ENCODE measurements around the gene IQCH. TPM values are rescaled to one million over a fixed set of nuclear protein-coding genes. Genes with fewer than 3 reads are reported as not detected.

The IQCH gene
- total RNA-seq, 1 experiment from 2014 or later = 2.4 TPM

DNA sequence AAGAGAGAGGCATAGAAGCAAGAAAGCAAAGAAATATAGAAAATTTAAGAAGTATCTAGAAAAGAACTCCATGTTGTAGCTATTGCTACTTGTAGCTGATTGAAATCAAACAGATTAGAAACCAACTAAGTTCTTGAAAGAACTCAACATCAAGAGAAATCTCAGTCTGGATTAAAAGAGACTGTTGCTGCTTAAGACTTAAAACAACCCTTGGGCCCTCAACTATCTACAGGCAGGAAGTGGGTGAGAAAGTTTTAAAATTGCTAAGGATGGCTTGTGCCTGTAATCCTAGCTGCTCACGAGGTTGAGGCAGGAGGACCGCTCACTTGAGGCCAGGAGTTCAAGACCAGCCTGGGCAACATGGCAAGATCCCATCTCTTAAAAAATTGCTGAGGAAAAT lies 227.1 kb downstream of the IQCH start:
- POLR2A ChIA-PET = no interaction called here
- H3K9me3 Mint-ChIP-seq (ENCODE audit: unreplicated experiment) = no peaks in the 10 kb centered on the region
- no peaks in the 10 kb centered on the region for H3K4me1 Mint-ChIP-seq (ENCODE audit: low read depth, unreplicated experiment)
- TF ChIP-seq, protein P1, sequence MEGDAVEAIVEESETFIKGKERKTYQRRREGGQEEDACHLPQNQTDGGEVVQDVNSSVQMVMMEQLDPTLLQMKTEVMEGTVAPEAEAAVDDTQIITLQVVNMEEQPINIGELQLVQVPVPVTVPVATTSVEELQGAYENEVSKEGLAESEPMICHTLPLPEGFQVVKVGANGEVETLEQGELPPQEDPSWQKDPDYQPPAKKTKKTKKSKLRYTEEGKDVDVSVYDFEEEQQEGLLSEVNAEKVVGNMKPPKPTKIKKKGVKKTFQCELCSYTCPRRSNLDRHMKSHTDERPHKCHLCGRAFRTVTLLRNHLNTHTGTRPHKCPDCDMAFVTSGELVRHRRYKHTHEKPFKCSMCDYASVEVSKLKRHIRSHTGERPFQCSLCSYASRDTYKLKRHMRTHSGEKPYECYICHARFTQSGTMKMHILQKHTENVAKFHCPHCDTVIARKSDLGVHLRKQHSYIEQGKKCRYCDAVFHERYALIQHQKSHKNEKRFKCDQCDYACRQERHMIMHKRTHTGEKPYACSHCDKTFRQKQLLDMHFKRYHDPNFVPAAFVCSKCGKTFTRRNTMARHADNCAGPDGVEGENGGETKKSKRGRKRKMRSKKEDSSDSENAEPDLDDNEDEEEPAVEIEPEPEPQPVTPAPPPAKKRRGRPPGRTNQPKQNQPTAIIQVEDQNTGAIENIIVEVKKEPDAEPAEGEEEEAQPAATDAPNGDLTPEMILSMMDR (IDR thresholded peaks at IDR 0.05; ENCODE audit: insufficient read depth in 1 of 2, low read depth in 1 of 2, low read length in 1 of 2, severe bottlenecking in 1 of 2, unreplicated experiment in 1 of 2) = no peak
- peaks cover 3% of the 10 kb centered on the region for H3K27me3 Mint-ChIP-seq (ENCODE audit: insufficient read depth, unreplicated experiment)
- no peak for DNase-seq
- CTCF ChIA-PET = no interaction called here
- no peaks in the 10 kb centered on the region for H3K9me3 ChIP-seq
- H3K27me3 ChIP-seq (replicated peaks; ENCODE audit: control insufficient read depth, insufficient read depth, low read length) = no peaks in the 10 kb centered on the region
- intact Hi-C loops (cut with micrococcal nuclease; ENCODE audit: unreplicated experiment) = no loop called here
- no TSS peak for BruUV-seq (replicated peaks)
- H3K4me3 Mint-ChIP-seq (ENCODE audit: unreplicated experiment) = no peak overlapping the region
- no peaks in the 10 kb centered on the region for H3K36me3 Mint-ChIP-seq (ENCODE audit: insufficient read depth, unreplicated experiment)
- no peak overlapping the region for H3K4me3 ChIP-seq (ENCODE audit: low read depth, low read length)
- no peaks in the 10 kb centered on the region for H3K36me3 ChIP-seq (ENCODE audit: control insufficient read depth, insufficient read depth, low read length)
- H3K27ac Mint-ChIP-seq (ENCODE audit: unreplicated experiment) = no peak overlapping the region
- H3K4me1 ChIP-seq = no peaks in the 10 kb centered on the region

DNA sequence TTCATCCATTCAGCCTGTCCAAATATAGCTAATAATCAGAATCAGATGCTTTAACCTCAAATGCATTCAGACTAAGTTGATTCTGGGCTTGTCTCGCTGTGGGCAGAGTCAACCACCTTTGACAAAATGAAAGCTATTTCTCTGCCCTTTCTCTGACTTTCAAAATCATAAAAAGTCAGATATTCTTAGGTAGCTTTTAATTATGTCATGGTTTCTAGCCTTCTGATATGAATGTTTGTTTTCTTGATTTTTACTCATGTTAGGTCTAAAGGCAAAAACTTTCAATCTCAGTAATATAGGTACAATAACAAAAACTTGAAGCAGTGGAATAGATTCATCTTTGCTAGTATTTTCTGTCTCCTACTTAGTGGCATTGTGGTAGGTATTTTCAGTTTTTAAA lies 241.0 kb downstream of the IQCH start:
- no peak for DNase-seq
- H3K27ac Mint-ChIP-seq (ENCODE audit: unreplicated experiment) = no peak overlapping the region
- no peaks in the 10 kb centered on the region for H3K27me3 ChIP-seq (replicated peaks; ENCODE audit: control insufficient read depth, insufficient read depth, low read length)
- H3K27me3 Mint-ChIP-seq (ENCODE audit: insufficient read depth, unreplicated experiment) = no peaks in the 10 kb centered on the region
- no peaks in the 10 kb centered on the region for H3K4me1 ChIP-seq
- intact Hi-C loops (cut with micrococcal nuclease; ENCODE audit: unreplicated experiment) = no loop called here
- no TSS peak for BruUV-seq (replicated peaks)
- H3K4me1 Mint-ChIP-seq (ENCODE audit: low read depth, unreplicated experiment) = no peaks in the 10 kb centered on the region
- TF ChIP-seq, protein P1 (IDR thresholded peaks at IDR 0.05; ENCODE audit: insufficient read depth in 1 of 2, low read depth in 1 of 2, low read length in 1 of 2, severe bottlenecking in 1 of 2, unreplicated experiment in 1 of 2) = no peak
- H3K4me3 ChIP-seq (ENCODE audit: low read depth, low read length) = no peak overlapping the region
- H3K4me3 Mint-ChIP-seq (ENCODE audit: unreplicated experiment) = no peak overlapping the region
- H3K36me3 ChIP-seq (ENCODE audit: control insufficient read depth, insufficient read depth, low read length) = no peaks in the 10 kb centered on the region
- no peaks in the 10 kb centered on the region for H3K36me3 Mint-ChIP-seq (ENCODE audit: insufficient read depth, unreplicated experiment)
- CTCF ChIA-PET = no interaction called here
- no peaks in the 10 kb centered on the region for H3K9me3 Mint-ChIP-seq (ENCODE audit: unreplicated experiment)
- POLR2A ChIA-PET = no interaction called here
- H3K9me3 ChIP-seq = no peaks in the 10 kb centered on the region

DNA sequence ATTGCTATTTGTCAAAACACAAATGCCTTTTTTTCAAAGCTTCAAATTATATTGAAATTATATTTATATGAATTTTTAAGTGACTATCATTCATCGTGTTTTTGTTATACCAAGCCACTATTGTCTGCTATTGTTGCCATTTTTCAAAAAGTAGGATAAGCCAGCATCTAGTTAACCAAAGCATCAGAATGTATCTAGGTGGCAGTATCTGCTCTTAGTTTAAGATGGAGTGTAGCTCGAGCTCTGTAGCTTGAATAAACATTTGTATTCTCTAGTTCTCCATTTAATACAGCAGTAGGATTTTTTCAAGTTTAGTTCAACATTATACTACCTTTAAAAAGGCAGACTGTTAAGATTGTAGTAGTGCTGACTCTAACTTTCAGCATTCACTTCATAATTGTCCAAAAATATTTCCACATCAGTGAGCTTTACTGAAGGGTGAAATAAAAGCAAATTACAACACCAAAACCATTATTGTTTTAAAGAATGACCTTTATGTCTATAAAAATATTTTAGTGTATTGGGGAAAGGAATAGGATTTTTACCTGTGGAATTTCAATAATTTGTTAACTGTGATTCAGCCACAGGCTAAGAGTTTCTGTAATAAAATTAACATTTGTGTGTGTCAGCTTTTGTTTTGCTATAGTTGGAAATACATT lies 246.7 kb downstream of the IQCH start:
- intact Hi-C loops (cut with micrococcal nuclease; ENCODE audit: unreplicated experiment) = loop anchor here (1.0 kb wide), 1 partner anchor 333 kb away; no protein-coding TSS in a partner anchor
- H3K4me1 Mint-ChIP-seq (ENCODE audit: low read depth, unreplicated experiment) = peaks cover 7% of the 10 kb centered on the region
- H3K4me3 Mint-ChIP-seq (ENCODE audit: unreplicated experiment) = no peak overlapping the region
- H3K27ac Mint-ChIP-seq (ENCODE audit: unreplicated experiment) = no peak overlapping the region
- TF ChIP-seq, protein P1 (IDR thresholded peaks at IDR 0.05; ENCODE audit: insufficient read depth in 1 of 2, low read depth in 1 of 2, low read length in 1 of 2, severe bottlenecking in 1 of 2, unreplicated experiment in 1 of 2) = peak in 1 of 2 experiments; percentile 45
- Histone ChIP-seq H3K27me3 (replicated peaks; ENCODE audit: control insufficient read depth, insufficient read depth, low read length) (no peaks in the 10 kb centered on the region), H3K4me3 (ENCODE audit: low read depth, low read length) (no peak overlapping the region), H3K4me1 (no peaks in the 10 kb centered on the region), H3K9me3 (no peaks in the 10 kb centered on the region), H3K36me3 (ENCODE audit: control insufficient read depth, insufficient read depth, low read length) (no peaks in the 10 kb centered on the region)
- H3K27me3 Mint-ChIP-seq (ENCODE audit: insufficient read depth, unreplicated experiment) = no peaks in the 10 kb centered on the region
- no peak for DNase-seq
- POLR2A ChIA-PET = interaction anchor here (0.6 kb wide), 1 partner anchor 19 kb away, joined by 3 read pairs; the partner anchor contains the start of gene C15orf61
- BruUV-seq (replicated peaks) = no TSS peak
- no peaks in the 10 kb centered on the region for H3K36me3 Mint-ChIP-seq (ENCODE audit: insufficient read depth, unreplicated experiment)
- CTCF ChIA-PET = interaction anchor here (0.6 to 1.3 kb wide), 3 partner anchors 331 to 653 kb away, joined by 4 to 8 read pairs (median 4); no protein-coding TSS in a partner anchor
- no peaks in the 10 kb centered on the region for H3K9me3 Mint-ChIP-seq (ENCODE audit: unreplicated experiment)
